Measurements from ENCODE around the gene LRRC55.

DNA sequence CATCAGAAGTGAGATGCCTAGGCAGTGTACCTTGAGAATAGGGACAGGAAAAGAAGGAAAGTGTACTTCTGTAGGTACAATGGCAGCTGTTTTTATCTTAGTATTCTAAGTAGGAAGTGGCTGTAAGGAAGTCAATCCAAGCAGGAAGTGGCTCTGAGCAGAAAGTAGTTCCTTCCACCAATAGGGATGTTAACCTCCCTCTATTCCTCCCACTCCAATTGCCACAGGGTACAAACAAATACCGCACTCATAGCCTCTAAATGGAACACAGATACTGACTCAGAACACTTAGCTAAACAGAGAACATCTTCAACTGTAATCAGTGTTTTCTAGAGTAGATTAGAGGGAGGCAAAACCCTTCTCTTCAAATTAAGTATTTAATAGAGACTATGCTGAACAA lies 10.6 kb downstream of the LRRC55 start:
- no peak for TF ChIP-seq POLR2A (IDR thresholded peaks at IDR 0.05)
- TF ChIP-seq, protein P1, sequence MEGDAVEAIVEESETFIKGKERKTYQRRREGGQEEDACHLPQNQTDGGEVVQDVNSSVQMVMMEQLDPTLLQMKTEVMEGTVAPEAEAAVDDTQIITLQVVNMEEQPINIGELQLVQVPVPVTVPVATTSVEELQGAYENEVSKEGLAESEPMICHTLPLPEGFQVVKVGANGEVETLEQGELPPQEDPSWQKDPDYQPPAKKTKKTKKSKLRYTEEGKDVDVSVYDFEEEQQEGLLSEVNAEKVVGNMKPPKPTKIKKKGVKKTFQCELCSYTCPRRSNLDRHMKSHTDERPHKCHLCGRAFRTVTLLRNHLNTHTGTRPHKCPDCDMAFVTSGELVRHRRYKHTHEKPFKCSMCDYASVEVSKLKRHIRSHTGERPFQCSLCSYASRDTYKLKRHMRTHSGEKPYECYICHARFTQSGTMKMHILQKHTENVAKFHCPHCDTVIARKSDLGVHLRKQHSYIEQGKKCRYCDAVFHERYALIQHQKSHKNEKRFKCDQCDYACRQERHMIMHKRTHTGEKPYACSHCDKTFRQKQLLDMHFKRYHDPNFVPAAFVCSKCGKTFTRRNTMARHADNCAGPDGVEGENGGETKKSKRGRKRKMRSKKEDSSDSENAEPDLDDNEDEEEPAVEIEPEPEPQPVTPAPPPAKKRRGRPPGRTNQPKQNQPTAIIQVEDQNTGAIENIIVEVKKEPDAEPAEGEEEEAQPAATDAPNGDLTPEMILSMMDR (IDR thresholded peaks at IDR 0.05): no peak
